ENCODE data around the gene MALAT1. TPM values are rescaled to one million over a fixed set of nuclear protein-coding genes. Genes with fewer than 3 reads are reported as not detected.
"Not testable (repeated sequence)": the region's sequence is repeated elsewhere in the genome, so short reads cannot be mapped to it uniquely, and the experiment has no call there.

The MALAT1 gene
- total and polyA plus RNA-seq, 2 donors from 2014 or later: 219 to 15,262 TPM

DNA sequence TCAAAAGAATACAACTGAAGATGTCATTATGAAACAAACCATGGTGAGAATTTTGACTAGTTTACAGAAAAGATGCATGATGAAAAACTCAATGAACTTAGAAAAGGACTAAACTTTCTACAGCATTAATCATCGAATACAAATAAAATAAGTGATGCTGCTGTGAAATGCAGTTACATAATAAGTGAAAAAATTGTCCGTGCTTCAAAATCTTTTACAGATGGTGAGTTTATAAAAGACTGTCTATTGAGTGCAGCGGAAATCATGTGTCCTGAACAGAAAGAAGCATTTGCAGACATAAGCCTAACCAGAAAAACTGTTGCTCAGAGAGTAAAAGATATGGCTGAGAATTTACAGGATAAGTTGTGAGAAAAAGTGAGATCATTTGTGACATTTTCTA, 42.4 kb upstream of the MALAT1 start:
- peaks cover 0 to 5% (median 4%) of the 10 kb centered on the region in 3 donors for H3K4me1 ChIP-seq (ENCODE audit: control insufficient read depth in 2 of 3, insufficient read depth in 2 of 3, low read depth in 1 of 3, low read length in 3 of 3)
- H3K27ac ChIP-seq (ENCODE audit: low read depth in 2 of 2, low read length in 2 of 2): no peak overlapping the region
- no peak overlapping the region for H3K9ac ChIP-seq (ENCODE audit: low read length in 3 of 3)
- TF ChIP-seq, protein P1, sequence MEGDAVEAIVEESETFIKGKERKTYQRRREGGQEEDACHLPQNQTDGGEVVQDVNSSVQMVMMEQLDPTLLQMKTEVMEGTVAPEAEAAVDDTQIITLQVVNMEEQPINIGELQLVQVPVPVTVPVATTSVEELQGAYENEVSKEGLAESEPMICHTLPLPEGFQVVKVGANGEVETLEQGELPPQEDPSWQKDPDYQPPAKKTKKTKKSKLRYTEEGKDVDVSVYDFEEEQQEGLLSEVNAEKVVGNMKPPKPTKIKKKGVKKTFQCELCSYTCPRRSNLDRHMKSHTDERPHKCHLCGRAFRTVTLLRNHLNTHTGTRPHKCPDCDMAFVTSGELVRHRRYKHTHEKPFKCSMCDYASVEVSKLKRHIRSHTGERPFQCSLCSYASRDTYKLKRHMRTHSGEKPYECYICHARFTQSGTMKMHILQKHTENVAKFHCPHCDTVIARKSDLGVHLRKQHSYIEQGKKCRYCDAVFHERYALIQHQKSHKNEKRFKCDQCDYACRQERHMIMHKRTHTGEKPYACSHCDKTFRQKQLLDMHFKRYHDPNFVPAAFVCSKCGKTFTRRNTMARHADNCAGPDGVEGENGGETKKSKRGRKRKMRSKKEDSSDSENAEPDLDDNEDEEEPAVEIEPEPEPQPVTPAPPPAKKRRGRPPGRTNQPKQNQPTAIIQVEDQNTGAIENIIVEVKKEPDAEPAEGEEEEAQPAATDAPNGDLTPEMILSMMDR (IDR thresholded peaks at IDR 0.05; ENCODE audit: borderline replicate concordance, extremely low read depth, insufficient read depth): no peak
- DNase-seq (no peak), FAIRE-seq (no peak)
- no peaks in the 10 kb centered on the region for H3K27me3 ChIP-seq (ENCODE audit: control insufficient read depth, insufficient read depth, low read length)
- no peaks in the 10 kb centered on the region for H3K36me3 ChIP-seq (ENCODE audit: control insufficient read depth in 2 of 3, insufficient read depth in 3 of 3, low read length in 3 of 3)
- H3K4me3 ChIP-seq (ENCODE audit: low read length in 3 of 3): no peak overlapping the region
- no peaks in the 10 kb centered on the region for H3K9me3 ChIP-seq (ENCODE audit: control insufficient read depth in 2 of 3, insufficient read depth in 1 of 3, low read length in 3 of 3)
- intact Hi-C loops (cut with DNase I): no loop called here

DNA sequence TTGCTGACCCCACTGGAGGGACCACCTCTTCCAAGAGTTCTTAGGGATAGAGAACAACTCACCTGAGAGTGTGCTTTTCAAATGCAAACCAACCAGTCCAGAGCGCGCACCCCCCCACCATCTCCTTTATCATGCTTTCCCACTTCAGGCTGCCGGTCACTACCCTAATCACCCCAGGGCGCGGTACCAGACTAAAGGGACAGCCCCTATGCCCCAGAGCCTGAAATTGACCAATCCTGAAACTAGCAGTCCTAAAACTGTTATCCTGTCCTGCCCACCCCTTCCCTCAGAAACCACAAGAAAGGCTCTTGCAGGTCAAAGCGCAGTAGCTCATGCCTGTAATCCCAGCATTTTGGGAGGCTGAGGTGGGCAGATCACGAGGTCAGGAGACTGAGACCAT, 39.3 kb upstream of the MALAT1 start:
- TF ChIP-seq, protein P1 (IDR thresholded peaks at IDR 0.05; ENCODE audit: borderline replicate concordance, extremely low read depth, insufficient read depth): no peak
- DNase-seq (peak in 1 of 5 donors; percentile 46), FAIRE-seq (no peak)
- no peaks in the 10 kb centered on the region for H3K9me3 ChIP-seq (ENCODE audit: control insufficient read depth in 2 of 3, insufficient read depth in 1 of 3, low read length in 3 of 3)
- no peak overlapping the region for H3K27ac ChIP-seq (ENCODE audit: low read depth in 2 of 2, low read length in 2 of 2)
- H3K4me1 ChIP-seq (ENCODE audit: control insufficient read depth in 2 of 3, insufficient read depth in 2 of 3, low read depth in 1 of 3, low read length in 3 of 3): peaks cover 0 to 5% (median 4%) of the 10 kb centered on the region in 3 donors
- no peaks in the 10 kb centered on the region for H3K36me3 ChIP-seq (ENCODE audit: control insufficient read depth in 2 of 3, insufficient read depth in 3 of 3, low read length in 3 of 3)
- intact Hi-C loops (cut with DNase I): no loop called here
- H3K27me3 ChIP-seq (ENCODE audit: control insufficient read depth, insufficient read depth, low read length): no peaks in the 10 kb centered on the region
- no peak overlapping the region for H3K4me3 ChIP-seq (ENCODE audit: low read length in 3 of 3)
- H3K9ac ChIP-seq (ENCODE audit: low read length in 3 of 3): no peak overlapping the region

DNA sequence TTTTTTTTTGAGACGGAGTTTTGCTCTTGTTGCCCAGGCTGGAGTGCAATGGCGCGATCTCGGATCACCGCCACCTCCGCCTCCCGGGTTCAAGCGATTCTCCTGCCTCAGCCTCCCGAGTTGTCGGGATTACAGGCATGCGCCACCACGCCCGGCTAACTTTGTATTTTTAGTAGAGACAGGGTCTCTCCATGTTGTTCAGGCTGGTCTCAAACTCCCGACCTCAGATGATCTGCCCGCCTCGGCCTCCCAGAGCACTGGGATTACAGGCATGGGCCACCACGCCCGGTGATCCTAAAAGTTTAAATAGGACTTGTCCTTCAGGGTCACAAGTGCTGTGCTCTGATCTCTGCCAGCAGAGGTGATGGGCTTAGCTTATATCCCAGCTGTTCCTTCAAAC, 33.4 kb upstream of the MALAT1 start:
- H3K9me3 ChIP-seq (ENCODE audit: control insufficient read depth in 2 of 3, insufficient read depth in 1 of 3, low read length in 3 of 3); H3K4me3 ChIP-seq (ENCODE audit: low read length in 3 of 3); H3K36me3 ChIP-seq (ENCODE audit: control insufficient read depth in 2 of 3, insufficient read depth in 3 of 3, low read length in 3 of 3); H3K9ac ChIP-seq (ENCODE audit: low read length in 3 of 3); intact Hi-C loops (cut with DNase I); H3K27me3 ChIP-seq (ENCODE audit: control insufficient read depth, insufficient read depth, low read length); FAIRE-seq; H3K4me1 ChIP-seq (ENCODE audit: control insufficient read depth in 2 of 3, insufficient read depth in 2 of 3, low read depth in 1 of 3, low read length in 3 of 3): not testable (repeated sequence)
- peak in 1 of 5 donors; percentile 53 for DNase-seq
- H3K27ac ChIP-seq (ENCODE audit: low read depth in 2 of 2, low read length in 2 of 2): peak overlapping the region in 1 of 2 donors; percentile 2

DNA sequence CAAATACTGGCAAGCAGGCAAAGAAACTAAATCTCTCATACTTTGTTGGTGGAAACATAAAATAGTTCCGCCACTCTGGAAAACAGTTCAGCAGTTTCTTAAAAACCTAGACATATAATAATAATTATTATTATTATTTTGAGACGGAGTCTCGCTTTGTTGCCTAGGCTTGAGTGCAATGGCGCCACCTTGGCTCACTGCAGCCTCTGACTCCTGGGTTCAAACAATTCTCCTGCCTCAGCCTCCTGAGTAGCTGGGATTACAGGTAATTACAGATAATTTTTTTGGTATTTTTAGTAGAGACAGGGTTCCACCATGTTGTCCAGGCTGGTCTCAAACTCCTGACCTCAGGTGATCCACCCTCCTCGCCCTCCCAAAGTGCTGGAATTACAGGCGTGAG, 31.5 kb upstream of the MALAT1 start:
- intact Hi-C loops (cut with DNase I); H3K9ac ChIP-seq (ENCODE audit: low read length in 3 of 3); H3K9me3 ChIP-seq (ENCODE audit: control insufficient read depth in 2 of 3, insufficient read depth in 1 of 3, low read length in 3 of 3); H3K27me3 ChIP-seq (ENCODE audit: control insufficient read depth, insufficient read depth, low read length); H3K4me3 ChIP-seq (ENCODE audit: low read length in 3 of 3); H3K27ac ChIP-seq (ENCODE audit: low read depth in 2 of 2, low read length in 2 of 2); FAIRE-seq; H3K36me3 ChIP-seq (ENCODE audit: control insufficient read depth in 2 of 3, insufficient read depth in 3 of 3, low read length in 3 of 3): not testable (repeated sequence)
- H3K4me1 ChIP-seq (ENCODE audit: control insufficient read depth in 2 of 3, insufficient read depth in 2 of 3, low read depth in 1 of 3, low read length in 3 of 3): peaks cover 0 to 14% (median 12%) of the 10 kb centered on the region in 3 donors
- DNase-seq: peak in 1 of 5 donors; percentile 15
